ENCODE results near the gene ZSWIM7. TPM values are rescaled to one million over a fixed set of nuclear protein-coding genes. Genes with fewer than 3 reads are reported as not detected.

ZSWIM7 gene
- total RNA-seq, 2 experiments from 2014 or later, result 7.2 to 10.1 TPM

- no peak for DNase-seq
- no peaks in the 10 kb centered on the region for H3K27me3 Mint-ChIP-seq
- no peak overlapping the region for H3K27ac Mint-ChIP-seq
- POLR2A ChIA-PET, result interaction anchor here (0.6 to 1.1 kb wide), 4 partner anchors 19 to 192 kb away, joined by 3 to 5 read pairs (median 3); partner anchors contain the start of genes NCOR1, PIGL, TTC19 and ZSWIM7
- no peak overlapping the region for H3K4me3 Mint-ChIP-seq
- CTCF ChIA-PET, result interaction anchor here (0.7 kb wide), 1 partner anchor 80 kb away, joined by 3 read pairs; the partner anchor contains the start of gene ADORA2B
- peaks cover 27% of the 10 kb centered on the region for H3K4me1 Mint-ChIP-seq
- H3K36me3 Mint-ChIP-seq (ENCODE audit: low read depth), result peaks cover 81% of the 10 kb centered on the region
- H3K9me3 Mint-ChIP-seq, result no peaks in the 10 kb centered on the region
These were observed 24.4 kb upstream of the ZSWIM7 start for GRCh38 chr17:16023881-16024280.

- CTCF ChIA-PET, result no interaction called here
- peaks cover 58% of the 10 kb centered on the region for H3K36me3 Mint-ChIP-seq (ENCODE audit: low read depth)
- POLR2A ChIA-PET, result no interaction called here
- no peak overlapping the region for H3K27ac Mint-ChIP-seq
- H3K9me3 Mint-ChIP-seq, result no peaks in the 10 kb centered on the region
- H3K4me1 Mint-ChIP-seq, result peaks cover 3% of the 10 kb centered on the region
- DNase-seq, result no peak
- no peak overlapping the region for H3K4me3 Mint-ChIP-seq
- H3K27me3 Mint-ChIP-seq, result no peaks in the 10 kb centered on the region
These were observed 19.8 kb upstream of the ZSWIM7 start for GRCh38 chr17:16019347-16019746.

GRCh38 chr17:16013943-16014407, 14.5 kb upstream of the ZSWIM7 start:
- no peak overlapping the region for H3K4me3 Mint-ChIP-seq
- no peaks in the 10 kb centered on the region for H3K27me3 Mint-ChIP-seq
- POLR2A ChIA-PET, result interaction anchor here (0.9 to 1.6 kb wide), 2 partner anchors 9 to 15 kb away, joined by 3 read pairs; no protein-coding TSS in a partner anchor
- peaks cover 3% of the 10 kb centered on the region for H3K4me1 Mint-ChIP-seq
- CTCF ChIA-PET, result interaction anchor here (1.1 kb wide), 1 partner anchor 8 kb away, joined by 4 read pairs; no protein-coding TSS in a partner anchor
- H3K9me3 Mint-ChIP-seq, result no peaks in the 10 kb centered on the region
- peaks cover 53% of the 10 kb centered on the region for H3K36me3 Mint-ChIP-seq (ENCODE audit: low read depth)
- no peak overlapping the region for H3K27ac Mint-ChIP-seq
- no peak for DNase-seq

- POLR2A ChIA-PET, result no interaction called here
- H3K27ac Mint-ChIP-seq, result no peak overlapping the region
These were observed 7.9 kb upstream of the ZSWIM7 start for GRCh38 chr17:16007439-16007838.

GRCh38 chr17:16005636-16006035, 6.1 kb upstream of the ZSWIM7 start:
- no peak overlapping the region for H3K4me3 Mint-ChIP-seq
- H3K4me1 Mint-ChIP-seq, result peaks cover 41% of the 10 kb centered on the region
- DNase-seq, result no peak
- H3K27ac Mint-ChIP-seq, result no peak overlapping the region
- peaks cover 87% of the 10 kb centered on the region for H3K36me3 Mint-ChIP-seq (ENCODE audit: low read depth)
- no peaks in the 10 kb centered on the region for H3K9me3 Mint-ChIP-seq
- CTCF ChIA-PET, result no interaction called here
- POLR2A ChIA-PET, result no interaction called here
- no peaks in the 10 kb centered on the region for H3K27me3 Mint-ChIP-seq

More at GRCh38 chr17:16007439-16007838, 7.9 kb upstream of the ZSWIM7 start:
- DNase-seq, result no peak
- Mint-ChIP-seq H3K9me3 (no peaks in the 10 kb centered on the region), H3K27me3 (no peaks in the 10 kb centered on the region), H3K36me3 (ENCODE audit: low read depth) (peaks cover 88% of the 10 kb centered on the region), H3K4me1 (peaks cover 26% of the 10 kb centered on the region), H3K4me3 (no peak overlapping the region)
- CTCF ChIA-PET, result no interaction called here

- Mint-ChIP-seq H3K9me3 (no peaks in the 10 kb centered on the region), H3K36me3 (ENCODE audit: low read depth) (peaks cover 82% of the 10 kb centered on the region), H3K4me1 (peaks cover 45% of the 10 kb centered on the region), H3K27me3 (no peaks in the 10 kb centered on the region), H3K27ac (no peak overlapping the region), H3K4me3 (no peak overlapping the region)
- DNase-seq, result no peak
- ChIA-PET POLR2A (interaction anchor here (1.2 to 1.4 kb wide), 2 partner anchors 10 to 20 kb away, joined by 3 read pairs; no protein-coding TSS in a partner anchor), CTCF (no interaction called here)
These were observed 4.3 kb upstream of the ZSWIM7 start for GRCh38 chr17:16003841-16004240.

- POLR2A ChIA-PET, result no interaction called here
- CTCF ChIA-PET, result no interaction called here
- H3K9me3 Mint-ChIP-seq, result no peaks in the 10 kb centered on the region
These were observed 3.3 kb upstream of the ZSWIM7 start for GRCh38 chr17:16002708-16003260.

GRCh38 chr17:16001226-16001897, 1.9 kb upstream of the ZSWIM7 start:
- no peak for DNase-seq
- peaks cover 34% of the 10 kb centered on the region for H3K4me1 Mint-ChIP-seq
- POLR2A ChIA-PET, result interaction anchor here (0.6 to 3.3 kb wide), 6 partner anchors 8 to 379 kb away, joined by 3 to 22 read pairs (median 3); no protein-coding TSS in a partner anchor
- H3K36me3 Mint-ChIP-seq (ENCODE audit: low read depth), result peaks cover 58% of the 10 kb centered on the region
- H3K4me3 Mint-ChIP-seq, result peak overlapping the region; percentile 88
- H3K27me3 Mint-ChIP-seq, result no peaks in the 10 kb centered on the region
- CTCF ChIA-PET, result interaction anchor here (0.6 to 1.1 kb wide), 4 partner anchors 10 to 520 kb away, joined by 3 read pairs; no protein-coding TSS in a partner anchor
- no peaks in the 10 kb centered on the region for H3K9me3 Mint-ChIP-seq
- peak overlapping the region; percentile 86 for H3K27ac Mint-ChIP-seq

More at GRCh38 chr17:16002708-16003260, 3.3 kb upstream of the ZSWIM7 start:
- no peak overlapping the region for H3K4me3 Mint-ChIP-seq
- DNase-seq, result no peak
- H3K27me3 Mint-ChIP-seq, result no peaks in the 10 kb centered on the region
- peaks cover 71% of the 10 kb centered on the region for H3K36me3 Mint-ChIP-seq (ENCODE audit: low read depth)
- peaks cover 40% of the 10 kb centered on the region for H3K4me1 Mint-ChIP-seq
- no peak overlapping the region for H3K27ac Mint-ChIP-seq

GRCh38 chr17:15999974-16000827, 697 bp upstream of the ZSWIM7 start:
- CTCF ChIA-PET, result interaction anchor here (1.1 to 3.4 kb wide), 7 partner anchors 9 to 343 kb away, joined by 3 to 17 read pairs (median 5); partner anchors contain the start of gene ADORA2B
- H3K27me3 Mint-ChIP-seq, result no peaks in the 10 kb centered on the region
- peaks cover 46% of the 10 kb centered on the region for H3K36me3 Mint-ChIP-seq (ENCODE audit: low read depth)
- DNase-seq, result no peak
- H3K9me3 Mint-ChIP-seq, result no peaks in the 10 kb centered on the region
- peaks cover 34% of the 10 kb centered on the region for H3K4me1 Mint-ChIP-seq
- POLR2A ChIA-PET, result interaction anchor here (0.7 to 3.3 kb wide), 13 partner anchors 9 to 380 kb away, joined by 3 to 22 read pairs (median 3); partner anchors contain the start of genes ADORA2B and UBB
- H3K27ac Mint-ChIP-seq, result peak overlapping the region; percentile 86
- peak overlapping the region; percentile 88 for H3K4me3 Mint-ChIP-seq

- no peak for DNase-seq
- Mint-ChIP-seq H3K9me3 (no peaks in the 10 kb centered on the region), H3K27me3 (no peaks in the 10 kb centered on the region), H3K27ac (no peak overlapping the region), H3K4me3 (no peak overlapping the region), H3K36me3 (ENCODE audit: low read depth) (peaks cover 25% of the 10 kb centered on the region), H3K4me1 (peaks cover 29% of the 10 kb centered on the region)
- CTCF ChIA-PET, result interaction anchor here (1.5 to 3.4 kb wide), 4 partner anchors 11 to 169 kb away, joined by 4 to 17 read pairs (median 10); partner anchors contain the start of gene ADORA2B
- POLR2A ChIA-PET, result interaction anchor here (1.3 to 3.3 kb wide), 3 partner anchors 12 to 53 kb away, joined by 3 to 22 read pairs (median 3); partner anchors contain the start of gene ADORA2B
These were observed 1.4 kb downstream of the ZSWIM7 start for GRCh38 chr17:15998031-15998562.

- H3K4me3 Mint-ChIP-seq, result no peak overlapping the region
- H3K27ac Mint-ChIP-seq, result no peak overlapping the region
- no peaks in the 10 kb centered on the region for H3K27me3 Mint-ChIP-seq
- DNase-seq, result no peak
- CTCF ChIA-PET, result interaction anchor here (1.2 kb wide), 1 partner anchor 168 kb away, joined by 3 read pairs; no protein-coding TSS in a partner anchor
- H3K36me3 Mint-ChIP-seq (ENCODE audit: low read depth), result peaks cover 8% of the 10 kb centered on the region
- H3K4me1 Mint-ChIP-seq, result peaks cover 15% of the 10 kb centered on the region
- POLR2A ChIA-PET, result no interaction called here
- no peaks in the 10 kb centered on the region for H3K9me3 Mint-ChIP-seq
These were observed 3.2 kb downstream of the ZSWIM7 start for GRCh38 chr17:15996322-15996721.

Data from activated CD4-positive, alpha-beta memory T cell treated with anti-CD3 and anti-CD28 coated beads, Interleukin-2, amount 10 ng/mL, durations not matched to agents 7 days and 5 days (primary cell).